Stimulated activated CD8-positive, alpha-beta memory T cell treated with anti-CD3 and anti-CD28 coated beads, Interleukin-12 subunit alpha, Interleukin-12 subunit beta, amount 100 ng/mL, for 4 hours (primary cell): Measurements from ENCODE around the gene GYS1.
"Not testable (repeated sequence)": the region's sequence is repeated elsewhere in the genome, so short reads cannot be mapped to it uniquely, and the experiment has no call there.

Source experiments
- DNase-seq: peaks from one replicate; pipeline ENCODE4 v3.0.0-alpha.2; 2020; ENCODE audit warnings: low read depth

GYS1 gene

GRCh38 chr19:48993175-48994034 lies at the start of gene GYS1, which contains the start of gene RUVBL2:
Gene GYS1, minus strand, starts transcription at chr19:48993309. Its CDS starts 197 bp downstream, at chr19:48993112.
Gene RUVBL2, plus strand, starts transcription at chr19:48993887. Its CDS starts 25 bp downstream, at chr19:48993912.
- peak; percentile 99 for DNase-seq

GRCh38 chr19:49042666-49043065 lies 49.6 kb upstream of the GYS1 start:
- DNase-seq = not testable (repeated sequence)

- no peak for DNase-seq
Measured at GRCh38 chr19:49042177-49042576, 49.1 kb upstream of the GYS1 start.

GRCh38 chr19:49039736-49040135 lies 46.6 kb upstream of the GYS1 start:
- not testable (repeated sequence) for DNase-seq

- DNase-seq = not testable (repeated sequence)
Measured at GRCh38 chr19:49038557-49039276, 45.6 kb upstream of the GYS1 start.

GRCh38 chr19:49038111-49038510 lies 45.0 kb upstream of the GYS1 start:
- DNase-seq = not testable (repeated sequence)

GRCh38 chr19:49036815-49037214 lies 43.7 kb upstream of the GYS1 start, which contains the start of gene CGB1:
Gene CGB1, minus strand, starts transcription at chr19:49036895. Its CDS starts 184 bp downstream, at chr19:49036711.
- not testable (repeated sequence) for DNase-seq

- DNase-seq = not testable (repeated sequence)
Measured at GRCh38 chr19:49031642-49032301, 38.7 kb upstream of the GYS1 start, which contains the start of gene CGB2. Gene CGB2, plus strand, starts transcription at chr19:49031890. Its CDS starts 206 bp downstream, at chr19:49032096.

GRCh38 chr19:49030323-49030722 lies 37.2 kb upstream of the GYS1 start:
- DNase-seq = not testable (repeated sequence)

GRCh38 chr19:49029749-49030148 lies 36.6 kb upstream of the GYS1 start:
- DNase-seq = not testable (repeated sequence)

GRCh38 chr19:49028686-49029085 lies 35.6 kb upstream of the GYS1 start:
- not testable (repeated sequence) for DNase-seq

GRCh38 chr19:49025599-49025998 lies 32.5 kb upstream of the GYS1 start:
- DNase-seq = not testable (repeated sequence)

- DNase-seq = not testable (repeated sequence)
Measured at GRCh38 chr19:49025088-49025487, 32.0 kb upstream of the GYS1 start.

GRCh38 chr19:49024233-49024632 lies 31.1 kb upstream of the GYS1 start, which contains the start of gene CGB3:
Gene CGB3, minus strand, starts transcription at chr19:49024333. Its CDS starts 362 bp downstream, at chr19:49023971.
- not testable (repeated sequence) for DNase-seq

- no peak for DNase-seq
Measured at GRCh38 chr19:49022116-49022515, 29.0 kb upstream of the GYS1 start.

- no peak for DNase-seq
Measured at GRCh38 chr19:49020931-49021895, 28.1 kb upstream of the GYS1 start.

- no peak for DNase-seq
Measured at GRCh38 chr19:49020342-49020741, 27.2 kb upstream of the GYS1 start.

- DNase-seq = peak; percentile 46
Measured at GRCh38 chr19:49019242-49019932, 26.3 kb upstream of the GYS1 start.

GRCh38 chr19:49018388-49019241 lies 25.5 kb upstream of the GYS1 start:
- DNase-seq = not testable (repeated sequence)
